GM18868 (cell line): ENCODE measurements around the gene RALGAPA1.

ENCODE experiments used
- ATAC-seq: cut with Tn5 transposase; IDR thresholded peaks from one replicate; pipeline ENCODE4 v1.9.1; 2021; ENCODE audit warnings: mild to moderate bottlenecking, moderate library complexity; ENCODE audit not compliant: unreplicated experiment

RALGAPA1 gene

DNA sequence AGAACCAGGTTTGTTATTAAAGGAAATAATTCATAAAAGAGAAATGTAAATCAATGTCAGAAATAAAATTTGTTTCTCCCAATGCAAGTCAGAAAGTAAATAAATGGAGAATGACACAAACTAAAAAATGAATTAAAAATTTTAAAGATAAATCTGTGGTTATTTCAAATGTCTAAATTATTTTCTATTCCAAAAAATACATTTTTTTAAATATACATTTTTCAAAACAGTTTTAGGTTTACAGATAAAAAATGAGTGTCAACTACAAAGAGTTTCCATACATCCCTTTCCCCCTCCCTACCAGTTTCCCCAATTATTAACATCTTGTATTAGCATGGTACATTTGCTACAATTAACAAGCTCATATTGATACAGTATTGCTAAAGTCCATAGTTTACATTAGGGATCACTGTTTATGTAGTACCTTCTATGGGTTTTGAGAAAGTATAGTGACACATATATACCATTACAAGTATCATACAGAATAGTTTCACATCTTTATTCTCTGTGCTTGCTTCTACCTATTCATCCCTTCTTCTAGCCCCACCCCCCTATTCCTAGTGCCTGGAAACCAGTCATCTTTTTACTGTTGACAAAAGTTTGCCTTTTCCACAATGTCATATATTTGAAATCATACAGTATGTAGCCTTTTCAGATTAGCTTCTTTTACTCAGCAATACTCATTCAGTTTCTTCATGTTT lies 104.2 kb downstream of the RALGAPA1 start:
- ATAC-seq = no peak

DNA sequence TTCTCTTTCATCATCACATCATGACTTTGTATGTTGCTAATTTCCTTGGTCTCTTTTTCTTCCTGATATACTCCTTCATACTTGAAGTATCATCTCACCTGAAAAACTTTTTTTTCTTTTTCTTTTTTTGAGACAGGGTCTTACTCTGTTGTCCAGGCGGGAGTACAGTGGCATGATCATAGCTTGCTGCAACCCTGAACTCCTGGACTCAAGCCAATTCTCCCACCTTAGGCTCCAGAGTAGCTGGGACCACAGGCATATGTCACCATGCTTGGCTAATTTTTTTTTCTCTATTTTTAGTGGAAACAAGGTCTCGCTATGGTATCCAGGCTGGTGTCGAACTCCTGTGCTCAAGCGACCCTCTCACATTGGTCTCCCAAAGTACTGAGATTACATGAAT lies 107.6 kb downstream of the RALGAPA1 start:
- no peak for ATAC-seq

DNA sequence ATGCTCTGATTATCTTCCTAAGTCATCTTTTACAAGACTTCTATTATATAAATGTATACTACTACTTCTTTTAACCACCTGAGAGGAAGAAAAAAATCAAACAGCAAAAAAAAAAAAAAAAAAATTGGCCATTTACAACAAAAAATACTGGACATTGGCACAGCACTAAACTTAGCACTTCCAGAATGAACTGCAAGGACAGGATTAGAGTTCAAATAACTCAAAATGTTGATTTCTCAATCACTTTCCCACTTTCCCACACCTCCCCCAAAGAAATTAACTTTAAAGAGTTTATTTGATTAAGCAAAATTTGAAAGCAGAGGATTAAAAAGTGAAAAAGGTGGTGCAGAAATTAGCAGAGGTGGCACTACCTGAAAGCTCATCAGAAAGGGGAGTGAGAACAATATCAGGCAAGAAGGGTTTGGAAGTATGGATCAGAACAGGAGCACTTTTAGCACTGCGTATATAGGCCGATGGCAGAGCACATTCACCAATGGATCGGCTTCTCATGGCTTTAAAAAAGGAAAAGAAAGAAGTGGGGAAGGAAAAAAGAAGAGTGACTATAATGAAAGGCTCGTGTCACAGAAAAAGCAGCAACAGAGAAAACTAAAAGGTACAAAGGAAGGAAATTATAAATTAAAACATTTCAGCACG lies 109.2 kb downstream of the RALGAPA1 start:
- ATAC-seq = no peak

DNA sequence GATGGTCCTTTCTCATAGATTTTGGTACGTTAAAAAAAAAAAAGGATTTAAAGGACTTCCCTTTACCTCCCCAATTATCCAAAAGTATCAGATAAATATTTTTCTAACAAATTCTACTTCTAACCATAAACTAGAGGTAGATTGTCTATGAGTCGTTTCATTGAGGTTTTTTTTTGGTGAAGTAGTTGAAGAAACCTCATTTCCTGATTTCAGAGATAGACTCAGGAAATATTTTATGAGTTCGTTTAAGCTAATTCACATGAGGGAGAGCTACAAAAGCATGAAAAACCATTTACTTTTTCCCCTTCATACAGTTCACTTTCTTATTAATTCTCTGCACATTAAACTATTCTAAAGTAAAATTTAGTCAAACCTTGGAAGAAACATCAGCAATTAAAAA lies 112.5 kb downstream of the RALGAPA1 start:
- no peak for ATAC-seq

DNA sequence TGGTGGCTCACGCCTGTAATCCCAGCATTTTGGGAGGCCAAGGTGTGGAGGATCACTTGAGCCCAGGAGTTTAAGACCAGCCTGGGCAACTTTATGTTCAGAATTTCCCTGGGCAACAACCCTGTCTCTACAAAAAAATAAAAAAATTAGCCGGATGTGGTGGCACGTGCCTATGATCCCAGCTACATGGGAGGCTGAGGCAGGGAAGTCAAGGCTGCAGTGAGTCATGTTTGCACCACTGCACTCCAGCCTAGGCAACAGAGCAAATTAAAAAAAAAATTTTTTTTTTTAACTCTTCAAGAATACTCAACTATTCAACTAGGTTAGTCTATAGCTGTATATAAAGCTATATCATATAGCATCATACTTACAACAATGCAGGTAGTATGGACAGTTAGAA lies 113.0 kb downstream of the RALGAPA1 start:
- ATAC-seq = no peak

DNA sequence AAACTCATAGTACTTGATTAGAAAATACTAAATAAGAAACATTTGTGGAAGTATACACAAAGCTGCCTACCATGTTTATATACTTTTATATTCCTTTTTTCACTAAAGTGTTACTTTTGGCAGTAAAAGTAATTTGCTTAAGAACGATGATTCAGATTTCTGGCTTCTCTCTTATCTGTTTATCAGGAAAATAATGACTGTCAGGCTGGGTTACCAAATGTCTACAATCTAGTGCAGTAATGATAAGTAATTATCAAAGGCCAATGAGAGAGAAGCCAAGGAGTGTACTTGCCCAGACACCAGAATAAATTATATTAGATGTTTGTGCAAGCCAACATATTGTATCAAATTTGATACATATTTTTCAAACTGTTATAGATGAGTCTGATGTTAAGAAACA lies 113.4 kb downstream of the RALGAPA1 start:
- no peak for ATAC-seq

DNA sequence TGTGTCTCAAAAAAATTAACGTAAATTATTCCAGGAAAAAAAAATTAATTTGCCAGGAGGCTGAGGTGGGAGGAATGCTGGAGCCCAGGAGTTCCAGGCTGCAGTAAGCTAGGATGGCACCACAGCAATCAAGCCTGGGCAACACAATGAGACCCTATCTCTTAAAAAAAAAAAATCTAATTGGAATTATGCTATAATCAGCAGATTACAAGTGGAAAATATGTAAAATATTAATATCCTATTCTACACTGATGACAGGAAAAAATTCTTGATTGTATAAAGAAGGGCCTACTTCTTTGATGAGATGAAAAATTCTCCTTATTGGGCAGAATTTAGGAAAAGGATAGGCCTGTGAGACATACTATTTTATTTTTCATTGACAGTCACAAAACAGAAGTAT lies 114.0 kb downstream of the RALGAPA1 start:
- ATAC-seq = no peak

DNA sequence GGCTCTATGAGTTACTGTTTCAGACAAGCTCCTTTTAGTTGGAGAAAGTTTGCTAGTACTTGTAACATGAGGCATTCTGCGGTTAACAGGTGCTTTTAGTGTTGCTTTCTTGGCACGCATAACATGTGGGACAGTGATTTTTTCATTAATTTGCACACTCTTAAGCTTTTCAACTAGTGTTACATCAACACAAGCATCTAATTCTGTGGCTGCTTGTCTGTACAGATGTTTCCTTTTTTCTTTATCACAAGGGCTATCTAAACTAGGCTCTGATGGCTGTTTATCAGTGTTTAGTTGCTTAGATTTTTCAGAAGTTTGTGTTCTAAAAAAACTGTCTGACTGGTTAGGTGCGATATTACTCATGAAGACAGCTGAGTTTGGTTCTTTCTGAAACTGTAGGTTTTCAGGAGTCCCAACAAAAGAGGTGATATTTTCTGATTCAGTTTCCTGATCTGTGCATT lies 120.1 kb downstream of the RALGAPA1 start:
- peak; percentile 80 for ATAC-seq

DNA sequence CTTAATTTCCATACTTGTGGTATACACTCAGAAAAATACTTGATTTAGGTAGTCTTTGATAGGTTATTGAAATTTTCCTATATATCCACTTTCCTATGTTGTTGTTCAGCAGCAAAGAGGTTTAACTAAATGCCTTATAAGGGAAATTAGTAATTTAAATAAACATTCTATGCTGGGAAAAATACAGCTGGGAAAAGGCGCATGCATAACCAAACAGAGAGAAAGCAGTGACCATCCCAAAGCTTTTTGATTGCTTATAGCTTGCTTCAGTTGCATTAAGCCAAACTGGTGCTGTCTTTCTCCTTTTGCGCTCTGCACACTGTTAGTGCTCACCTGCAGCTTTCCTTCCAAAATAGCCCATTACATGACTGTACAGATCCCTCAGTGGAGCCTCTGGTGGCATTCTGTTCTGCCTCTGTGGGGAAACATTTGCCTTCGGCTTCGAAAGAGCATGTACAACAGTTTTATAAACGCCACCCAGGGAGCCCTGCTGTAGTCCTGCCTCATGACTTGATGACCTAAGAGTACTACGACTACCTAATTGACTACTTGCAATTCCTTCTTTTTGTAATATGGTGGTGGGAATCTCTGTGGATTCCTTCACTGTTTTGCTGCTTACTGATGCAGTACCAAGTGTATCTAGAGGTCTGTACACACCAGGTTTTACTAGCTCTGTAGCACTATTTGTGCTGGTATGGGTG lies 120.8 kb downstream of the RALGAPA1 start:
- peak; percentile 2 for ATAC-seq

DNA sequence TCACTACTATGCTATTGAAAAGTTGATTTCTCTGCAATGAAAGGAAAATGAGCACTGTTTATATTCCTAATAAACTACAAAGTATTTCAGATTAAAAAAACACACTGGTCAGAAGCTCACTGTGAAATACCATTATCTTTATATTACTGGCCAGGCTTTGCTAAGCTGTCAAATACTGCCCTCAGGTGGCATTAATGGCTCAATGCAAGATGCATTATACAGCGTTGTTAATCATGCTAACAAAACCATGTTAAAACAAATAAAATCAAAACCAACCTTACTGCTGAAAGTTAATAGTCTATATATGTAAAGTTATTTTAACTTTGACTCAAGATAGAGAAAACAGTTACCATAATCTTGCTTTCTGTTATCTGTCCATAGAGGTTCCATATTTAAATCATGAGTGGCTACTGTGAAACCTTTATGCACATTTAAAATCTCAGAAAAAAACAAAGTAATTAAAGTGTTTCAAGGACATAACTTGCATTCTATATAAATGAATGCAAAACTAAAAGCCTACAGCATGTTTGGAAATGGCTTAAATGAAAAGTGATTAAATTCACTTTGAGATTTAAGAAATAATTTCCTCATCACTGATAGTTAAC lies 121.7 kb downstream of the RALGAPA1 start:
- ATAC-seq = peak; percentile 35

DNA sequence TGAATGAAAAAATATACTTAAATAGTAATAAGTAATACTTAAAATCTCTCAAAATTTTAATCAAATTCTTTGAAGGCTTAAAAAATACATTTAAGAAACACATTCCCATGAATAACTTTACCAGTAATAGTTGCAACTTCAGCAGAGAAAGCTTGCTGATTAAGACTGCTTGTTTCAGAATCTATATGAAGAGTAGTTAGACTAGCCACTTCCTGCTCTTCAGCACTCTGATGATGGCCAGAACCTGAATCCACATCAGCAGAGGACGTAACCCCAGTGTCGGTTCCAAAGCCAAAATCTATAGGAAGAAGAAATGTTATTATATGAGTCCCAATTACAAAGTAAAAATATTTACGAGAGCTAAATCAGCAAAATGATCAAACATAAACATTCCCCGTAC lies 125.4 kb downstream of the RALGAPA1 start:
- peak; percentile 77 for ATAC-seq

DNA sequence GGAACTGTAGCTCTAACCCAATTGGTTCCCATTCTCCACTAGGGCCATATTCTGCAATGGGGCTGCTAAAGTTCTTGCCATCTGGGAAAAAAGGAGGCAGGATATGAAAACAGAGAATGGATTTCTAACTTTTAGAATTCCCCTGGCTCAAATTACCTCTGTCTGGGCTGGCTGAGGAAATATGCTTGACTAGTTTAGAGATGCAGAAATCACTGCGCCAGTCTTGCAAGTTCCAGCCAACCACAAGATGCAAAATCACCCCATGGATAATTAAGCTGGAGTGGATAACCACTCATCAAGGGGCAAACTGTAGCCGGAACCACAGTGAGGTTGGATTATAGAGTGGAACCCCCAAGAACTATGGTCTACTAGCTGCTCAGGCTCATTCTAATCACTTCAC lies 126.3 kb downstream of the RALGAPA1 start:
- no peak for ATAC-seq

DNA sequence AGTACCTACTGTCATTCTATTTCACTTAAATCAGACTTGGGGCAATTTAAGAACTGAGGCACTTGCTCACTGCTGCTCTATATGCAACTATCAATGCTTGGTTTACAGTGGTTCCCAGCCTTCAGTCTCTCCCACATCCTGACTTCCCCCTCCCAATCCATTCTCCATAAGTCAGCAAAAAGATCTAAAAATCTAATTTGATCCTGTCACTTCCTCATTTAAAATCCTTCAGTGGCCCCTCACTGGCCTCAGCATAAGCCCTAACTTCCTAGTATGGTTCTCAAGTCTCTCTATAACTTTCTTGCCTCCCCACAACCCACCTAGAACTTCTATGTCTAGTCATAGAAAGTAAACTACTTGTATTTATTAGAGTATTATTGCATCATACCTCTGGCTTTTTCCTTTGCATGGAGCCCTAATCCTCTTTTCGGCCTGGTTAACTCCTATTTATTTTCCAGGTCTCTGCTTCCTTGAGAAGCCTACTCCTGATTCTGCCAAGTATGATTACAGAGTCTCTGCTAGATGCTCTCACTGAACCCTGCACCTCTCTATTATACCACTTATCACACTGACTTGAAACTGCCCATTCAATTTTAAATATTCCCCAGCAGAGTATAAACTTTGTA lies 130.6 kb downstream of the RALGAPA1 start:
- ATAC-seq = no peak

DNA sequence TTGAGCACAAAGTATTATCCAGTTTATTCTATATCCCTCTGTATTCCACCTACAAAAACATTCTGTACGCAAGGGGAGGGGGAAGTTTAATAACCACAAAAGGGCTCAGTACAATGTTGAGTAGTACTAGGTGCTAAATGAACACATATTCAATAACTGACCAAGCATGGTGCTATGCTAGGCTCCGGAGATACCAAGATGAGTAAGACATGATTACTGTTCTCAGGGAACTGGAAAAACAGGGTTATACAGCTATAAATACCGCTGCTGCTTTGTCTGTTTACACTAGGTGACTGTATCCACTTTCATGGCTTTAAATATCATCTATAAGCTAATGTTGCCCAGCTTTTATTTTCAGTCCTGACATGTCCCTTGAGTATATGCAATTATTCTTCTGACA lies 139.3 kb downstream of the RALGAPA1 start:
- ATAC-seq = no peak

DNA sequence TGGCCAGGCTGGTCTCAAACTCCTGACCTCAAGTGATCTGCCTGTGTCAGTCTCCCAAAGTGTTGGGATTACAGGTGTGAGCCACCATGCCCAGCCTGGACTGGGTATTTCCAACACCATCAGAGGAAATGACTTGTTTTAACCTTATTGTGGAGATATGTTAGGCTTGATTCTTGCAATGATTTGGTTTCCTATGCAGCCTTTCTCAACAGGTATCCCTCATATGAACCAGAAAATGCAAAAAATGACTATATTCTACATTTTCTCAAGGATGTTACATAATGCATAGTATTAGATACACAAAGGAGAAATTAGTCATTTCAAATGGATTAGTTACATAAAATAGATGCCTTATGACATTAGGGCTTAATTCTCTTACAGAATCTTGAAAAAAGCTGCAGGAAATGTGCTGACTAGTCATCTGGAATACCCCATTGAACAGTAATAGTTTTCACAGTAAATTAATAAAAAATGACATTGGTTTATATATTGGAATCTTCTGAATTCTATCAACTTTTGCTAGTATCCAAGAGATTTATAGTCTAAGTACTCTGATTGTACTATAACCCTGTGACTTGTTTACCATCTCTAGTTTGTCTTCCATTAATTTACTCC lies 142.6 kb downstream of the RALGAPA1 start:
- no peak for ATAC-seq

DNA sequence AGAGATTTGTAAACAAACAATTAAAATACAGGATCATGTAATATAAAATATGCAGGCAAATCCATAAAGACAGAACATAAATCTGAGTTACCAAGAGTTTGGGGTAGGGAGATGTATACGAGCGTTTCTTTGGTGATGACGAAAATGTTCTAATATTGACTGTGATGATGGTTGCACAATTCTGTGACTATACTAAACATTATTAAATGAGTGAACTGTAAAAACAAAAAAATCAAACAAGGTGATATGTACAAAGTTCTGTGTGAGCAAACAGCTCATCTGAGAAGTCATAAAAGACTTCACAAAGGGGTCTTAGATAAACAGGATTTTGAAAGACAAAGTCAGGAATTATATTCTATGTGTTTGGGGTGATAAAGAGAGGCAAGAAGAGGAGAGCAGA lies 147.2 kb downstream of the RALGAPA1 start:
- no peak for ATAC-seq

DNA sequence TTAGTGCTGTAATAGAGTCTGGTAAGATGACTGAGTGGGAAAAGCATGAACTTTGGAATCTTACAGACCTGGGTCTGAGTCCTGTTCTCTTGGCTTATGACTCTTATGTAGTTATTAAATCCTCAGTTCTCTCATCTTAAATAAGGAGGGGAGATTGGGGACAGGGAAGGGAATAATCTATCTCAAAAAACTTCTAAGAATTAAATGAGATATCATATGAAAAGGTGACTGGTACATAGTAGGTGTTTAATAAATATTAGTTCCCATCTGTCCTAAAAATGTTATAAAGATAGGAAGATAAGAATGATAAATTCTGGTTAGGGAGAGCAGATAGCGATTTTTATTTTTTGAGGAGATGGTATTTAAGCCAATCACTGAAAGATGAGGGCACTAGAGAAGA lies 156.1 kb downstream of the RALGAPA1 start:
- no peak for ATAC-seq

DNA sequence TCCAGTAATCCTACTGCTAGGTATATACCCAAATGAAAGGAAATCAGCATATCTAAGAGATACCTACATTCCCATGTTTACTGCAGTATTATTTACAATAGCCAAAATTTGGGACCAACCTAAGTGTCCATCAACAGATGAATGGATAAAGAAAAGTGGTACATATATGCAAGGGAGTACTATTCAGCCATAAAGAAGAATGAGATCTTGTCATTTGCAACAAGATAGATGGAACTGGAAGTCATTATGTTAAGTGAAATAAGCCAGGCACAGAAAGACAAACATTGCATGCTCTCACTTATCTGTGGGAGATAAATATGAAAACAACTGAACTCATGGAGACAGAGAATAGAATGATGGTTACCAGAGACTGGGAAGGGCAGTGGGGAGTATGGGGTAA lies 165.6 kb downstream of the RALGAPA1 start:
- no peak for ATAC-seq

DNA sequence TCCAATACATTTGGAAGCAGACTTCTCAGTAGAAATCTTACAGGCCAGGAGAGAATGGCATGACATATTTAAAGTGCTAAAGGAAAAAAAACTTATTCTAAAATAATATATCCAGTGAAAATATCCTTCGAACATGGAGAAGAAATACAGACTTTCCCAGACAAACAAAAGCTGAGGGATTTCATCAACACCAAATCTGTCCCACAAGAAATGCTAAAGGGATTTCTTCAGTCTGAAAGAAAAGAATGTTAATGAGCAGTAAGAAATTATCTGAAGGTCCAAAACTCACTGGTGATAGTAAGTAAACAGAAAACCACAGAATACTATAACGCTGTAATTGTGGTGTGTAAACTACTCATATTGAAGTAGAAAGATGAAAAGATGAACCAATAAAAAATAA lies 171.2 kb downstream of the RALGAPA1 start:
- no peak for ATAC-seq

DNA sequence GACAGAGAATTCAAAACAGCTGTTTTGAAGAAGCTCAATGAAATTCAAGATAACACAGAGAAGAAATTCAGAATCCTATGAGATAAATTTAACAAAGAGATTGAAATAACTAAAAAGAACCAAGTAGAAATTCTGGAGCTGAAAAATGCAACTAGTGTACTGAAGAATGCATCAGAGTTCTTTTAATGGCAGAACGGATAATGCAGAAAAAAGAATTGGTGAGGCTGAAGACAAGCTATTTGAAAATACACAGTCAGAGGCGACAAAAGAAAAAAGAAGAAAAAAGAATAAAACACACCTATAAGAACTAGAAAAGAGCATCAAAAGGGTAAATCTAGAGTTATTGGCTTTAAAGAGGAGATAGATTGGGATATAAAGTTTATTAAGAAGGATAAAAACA lies 171.8 kb downstream of the RALGAPA1 start:
- no peak for ATAC-seq

DNA sequence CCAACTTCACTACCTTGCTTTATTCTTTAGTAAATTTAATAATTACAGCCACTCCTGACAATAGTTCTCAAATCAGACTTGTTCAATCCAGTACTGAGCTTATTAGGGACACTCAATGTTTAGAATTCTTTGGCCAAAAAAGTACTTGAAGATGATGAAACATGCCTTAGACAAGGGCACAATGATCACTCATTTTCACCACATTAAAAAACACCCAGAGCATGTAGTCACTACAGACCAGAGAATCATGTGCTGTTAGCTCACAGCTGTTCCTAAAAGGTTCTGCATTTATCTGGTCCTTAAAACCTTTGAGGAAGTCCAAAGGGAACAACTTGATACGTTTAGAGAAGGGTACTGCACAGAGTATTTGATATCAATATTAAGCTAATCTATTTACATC lies 176.4 kb downstream of the RALGAPA1 start:
- ATAC-seq = no peak
